Choroid plexus epithelial cell (primary cell): ENCODE results near the gene UNC45A.
"Not testable (repeated sequence)": the region's sequence is repeated elsewhere in the genome, so short reads cannot be mapped to it uniquely, and the experiment has no call there.

Source experiments
- DNase-seq: peaks from one replicate; pipeline ENCODE4 v3.0.0-alpha.2; 2010; ENCODE audit warnings: low read depth
- H3K4me3 ChIP-seq: 2 replicates; pipeline ENCODE4 v1.5.1; 2011; ENCODE audit warnings: low read depth, mild to moderate bottlenecking, control low read depth, low read length, moderate library complexity
- CTCF ChIP-seq: conservative IDR thresholded peaks from 2 replicates; pipeline ENCODE4 v1.5.1; 2011; ENCODE audit warnings: low read depth, mild to moderate bottlenecking, control low read depth, inconsistent platforms, low read length, moderate library complexity

UNC45A gene

GRCh38 chr15:90890839-90891238 is 44.2 kb upstream of the UNC45A start:
- no peak for DNase-seq
- H3K4me3 ChIP-seq = no peak overlapping the region
- no peak for TF ChIP-seq CTCF

DNA sequence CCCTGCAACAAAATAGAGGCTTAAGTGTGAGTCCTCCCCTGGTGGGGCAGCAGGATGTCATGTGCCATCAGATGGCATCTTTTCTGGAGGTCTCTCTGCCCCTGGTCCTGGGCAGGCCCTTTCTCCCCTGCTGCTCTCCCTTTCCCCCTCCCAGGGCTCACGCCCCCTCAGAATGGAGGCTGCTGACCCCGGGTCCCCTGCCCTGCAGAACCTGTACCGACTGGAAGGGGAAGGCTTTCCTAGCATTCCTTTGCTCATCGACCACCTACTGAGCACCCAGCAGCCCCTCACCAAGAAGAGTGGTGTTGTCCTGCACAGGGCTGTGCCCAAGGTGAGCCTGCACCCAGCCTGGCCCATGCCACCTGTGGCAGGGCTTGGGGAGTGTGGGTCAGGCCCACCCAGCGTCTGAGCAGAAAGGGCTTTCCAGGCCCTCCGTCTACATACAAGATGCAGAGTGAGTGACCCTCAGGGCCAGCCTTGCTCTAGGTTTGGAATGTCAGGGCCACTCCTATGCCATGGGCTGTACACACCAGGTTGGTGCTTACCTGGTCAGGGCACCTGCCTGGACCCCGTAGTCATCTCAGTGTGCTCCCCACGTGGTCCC is 43.6 kb upstream of the UNC45A start:
- TF ChIP-seq CTCF = no peak
- DNase-seq = no peak
- H3K4me3 ChIP-seq = no peak overlapping the region

DNA sequence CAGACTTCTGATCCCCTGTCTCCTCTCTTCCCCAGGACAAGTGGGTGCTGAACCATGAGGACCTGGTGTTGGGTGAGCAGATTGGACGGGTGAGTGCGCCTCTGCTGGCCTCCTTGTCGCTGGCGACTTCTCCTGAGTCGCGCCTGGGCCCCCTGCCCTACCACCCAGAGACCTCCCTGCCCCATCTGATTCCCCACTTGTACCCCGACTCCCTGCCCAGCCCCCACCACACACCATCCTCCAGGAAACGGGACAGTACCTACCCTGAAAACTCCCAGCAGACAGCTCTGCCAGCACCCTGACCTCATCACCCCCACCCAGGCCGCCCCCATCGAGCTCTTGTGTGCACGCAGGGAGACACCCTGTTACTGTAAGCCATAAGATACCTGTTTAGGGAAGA is 43.1 kb upstream of the UNC45A start:
- TF ChIP-seq CTCF = no peak
- H3K4me3 ChIP-seq = no peak overlapping the region
- no peak for DNase-seq

- TF ChIP-seq CTCF = no peak
- no peak overlapping the region for H3K4me3 ChIP-seq
- no peak for DNase-seq
These were observed 42.4 kb upstream of the UNC45A start for GRCh38 chr15:90892498-90893174.

DNA sequence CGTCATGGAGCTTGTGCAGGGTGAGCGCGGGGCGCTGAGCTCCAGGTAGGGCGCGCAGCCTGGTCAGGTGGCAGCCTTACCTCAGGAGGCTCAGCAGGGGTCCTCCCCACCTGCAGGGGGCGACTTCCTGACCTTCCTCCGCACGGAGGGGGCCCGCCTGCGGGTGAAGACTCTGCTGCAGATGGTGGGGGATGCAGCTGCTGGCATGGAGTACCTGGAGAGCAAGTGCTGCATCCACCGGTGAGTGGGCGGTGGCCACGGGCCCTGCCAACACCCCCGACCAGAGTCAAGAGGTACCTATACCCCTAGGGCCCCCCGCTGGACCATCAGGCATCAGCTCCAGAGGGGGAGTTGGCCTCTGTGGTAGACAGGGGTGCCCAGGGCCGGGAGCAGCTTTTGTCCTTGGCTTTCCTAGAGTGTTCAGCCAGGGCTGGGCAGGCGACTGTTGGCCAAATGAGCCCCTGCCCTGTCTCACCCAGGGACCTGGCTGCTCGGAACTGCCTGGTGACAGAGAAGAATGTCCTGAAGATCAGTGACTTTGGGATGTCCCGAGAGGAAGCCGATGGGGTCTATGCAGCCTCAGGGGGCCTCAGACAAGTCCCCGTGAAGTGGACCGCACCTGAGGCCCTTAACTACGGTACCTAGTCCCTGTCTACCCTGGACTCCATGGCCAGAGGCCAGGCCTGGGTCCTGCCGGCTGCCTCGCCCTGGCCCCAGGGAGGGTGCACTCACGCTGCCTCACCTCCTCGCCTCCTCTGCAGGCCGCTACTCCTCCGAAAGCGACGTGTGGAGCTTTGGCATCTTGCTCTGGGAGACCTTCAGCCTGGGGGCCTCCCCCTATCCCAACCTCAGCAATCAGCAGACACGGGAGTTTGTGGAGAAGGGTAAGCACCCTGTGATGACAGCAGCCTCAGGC is 41.7 kb upstream of the UNC45A start:
- no peak for DNase-seq
- TF ChIP-seq CTCF = no peak
- H3K4me3 ChIP-seq = no peak overlapping the region

GRCh38 chr15:90895571-90896117 is 39.4 kb upstream of the UNC45A start:
- no peak overlapping the region for H3K4me3 ChIP-seq
- peak; percentile 34 for DNase-seq
- TF ChIP-seq CTCF = peak; percentile 34

DNA sequence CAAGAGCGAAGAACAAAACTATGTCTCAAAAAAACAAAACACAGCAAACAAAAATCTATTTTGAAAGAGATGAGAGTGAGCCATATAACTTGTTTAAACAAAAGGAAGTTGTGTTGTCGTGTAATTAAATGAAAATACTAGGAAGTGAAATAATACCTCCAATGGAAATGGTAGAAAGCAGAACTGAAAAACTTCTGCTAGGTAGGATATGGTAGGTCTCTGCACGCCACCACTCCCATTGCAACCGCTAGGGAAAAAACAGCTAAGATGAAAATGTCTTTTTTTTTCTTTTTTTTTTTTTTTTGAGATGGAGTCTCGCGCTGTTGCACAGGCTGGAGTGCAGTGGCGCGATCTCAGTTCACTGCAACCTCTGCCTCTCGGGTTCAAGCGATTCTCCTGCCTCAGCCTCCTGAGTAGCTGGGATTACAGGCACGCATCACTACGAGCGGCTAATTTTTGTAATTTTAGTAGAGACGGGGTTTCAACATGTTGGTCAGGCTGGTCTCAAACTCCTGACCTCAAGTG is 37.9 kb upstream of the UNC45A start:
- not testable (repeated sequence) for DNase-seq

More for the DNA sequence above, 37.9 kb upstream of the UNC45A start:
- H3K4me3 ChIP-seq = not testable (repeated sequence)
